ENCODE measurements around the gene SORCS3.

The SORCS3 gene

GRCh38 chr10:105266966-105267539 is 626.0 kb downstream of the SORCS3 start:
- TF ChIP-seq CTCF (IDR thresholded peaks at IDR 0.05; ENCODE audit: extremely low read depth, insufficient read depth, missing control alignments) = no peak
- in situ Hi-C loops (cut with MboI; ENCODE audit: low pct_unique_long_range_greater_than_20kb, low sequenced_read_pairs, unreplicated experiment) = no loop called here
- no peak for DNase-seq (ENCODE audit: low spot score)

- in situ Hi-C loops (cut with MboI; ENCODE audit: low pct_unique_long_range_greater_than_20kb, low sequenced_read_pairs, unreplicated experiment) = no loop called here
- TF ChIP-seq CTCF (IDR thresholded peaks at IDR 0.05; ENCODE audit: extremely low read depth, insufficient read depth, missing control alignments) = no peak
- DNase-seq (ENCODE audit: low spot score) = no peak
Measured at GRCh38 chr10:105268961-105269360, 627.9 kb downstream of the SORCS3 start.

- no peak for DNase-seq (ENCODE audit: low spot score)
- no peak for TF ChIP-seq CTCF (IDR thresholded peaks at IDR 0.05; ENCODE audit: extremely low read depth, insufficient read depth, missing control alignments)
- in situ Hi-C loops (cut with MboI; ENCODE audit: low pct_unique_long_range_greater_than_20kb, low sequenced_read_pairs, unreplicated experiment) = no loop called here
Measured at GRCh38 chr10:105269689-105270088, 628.6 kb downstream of the SORCS3 start.

GRCh38 chr10:105274556-105275070 is 633.5 kb downstream of the SORCS3 start:
- no peak for DNase-seq (ENCODE audit: low spot score)
- in situ Hi-C loops (cut with MboI; ENCODE audit: low pct_unique_long_range_greater_than_20kb, low sequenced_read_pairs, unreplicated experiment) = no loop called here

GRCh38 chr10:105278439-105278838 is 637.3 kb downstream of the SORCS3 start:
- no peak for TF ChIP-seq CTCF (IDR thresholded peaks at IDR 0.05; ENCODE audit: extremely low read depth, insufficient read depth, missing control alignments)

More at GRCh38 chr10:105274556-105275070, 633.5 kb downstream of the SORCS3 start:
- no peak for TF ChIP-seq CTCF (IDR thresholded peaks at IDR 0.05; ENCODE audit: extremely low read depth, insufficient read depth, missing control alignments)

GRCh38 chr10:105279101-105279500 is 638.0 kb downstream of the SORCS3 start:
- in situ Hi-C loops (cut with MboI; ENCODE audit: low pct_unique_long_range_greater_than_20kb, low sequenced_read_pairs, unreplicated experiment) = no loop called here
- DNase-seq (ENCODE audit: low spot score) = no peak
- no peak for TF ChIP-seq CTCF (IDR thresholded peaks at IDR 0.05; ENCODE audit: extremely low read depth, insufficient read depth, missing control alignments)

More at GRCh38 chr10:105278439-105278838, 637.3 kb downstream of the SORCS3 start:
- in situ Hi-C loops (cut with MboI; ENCODE audit: low pct_unique_long_range_greater_than_20kb, low sequenced_read_pairs, unreplicated experiment) = no loop called here
- no peak for DNase-seq (ENCODE audit: low spot score)
